ENCODE measurements around the gene NTN4. TPM values are rescaled to one million over a fixed set of nuclear protein-coding genes. Genes with fewer than 3 reads are reported as not detected.
"Not testable (repeated sequence)": the region's sequence is repeated elsewhere in the genome, so short reads cannot be mapped to it uniquely, and the experiment has no call there.

Gene NTN4
- total RNA-seq: not detected

DNA sequence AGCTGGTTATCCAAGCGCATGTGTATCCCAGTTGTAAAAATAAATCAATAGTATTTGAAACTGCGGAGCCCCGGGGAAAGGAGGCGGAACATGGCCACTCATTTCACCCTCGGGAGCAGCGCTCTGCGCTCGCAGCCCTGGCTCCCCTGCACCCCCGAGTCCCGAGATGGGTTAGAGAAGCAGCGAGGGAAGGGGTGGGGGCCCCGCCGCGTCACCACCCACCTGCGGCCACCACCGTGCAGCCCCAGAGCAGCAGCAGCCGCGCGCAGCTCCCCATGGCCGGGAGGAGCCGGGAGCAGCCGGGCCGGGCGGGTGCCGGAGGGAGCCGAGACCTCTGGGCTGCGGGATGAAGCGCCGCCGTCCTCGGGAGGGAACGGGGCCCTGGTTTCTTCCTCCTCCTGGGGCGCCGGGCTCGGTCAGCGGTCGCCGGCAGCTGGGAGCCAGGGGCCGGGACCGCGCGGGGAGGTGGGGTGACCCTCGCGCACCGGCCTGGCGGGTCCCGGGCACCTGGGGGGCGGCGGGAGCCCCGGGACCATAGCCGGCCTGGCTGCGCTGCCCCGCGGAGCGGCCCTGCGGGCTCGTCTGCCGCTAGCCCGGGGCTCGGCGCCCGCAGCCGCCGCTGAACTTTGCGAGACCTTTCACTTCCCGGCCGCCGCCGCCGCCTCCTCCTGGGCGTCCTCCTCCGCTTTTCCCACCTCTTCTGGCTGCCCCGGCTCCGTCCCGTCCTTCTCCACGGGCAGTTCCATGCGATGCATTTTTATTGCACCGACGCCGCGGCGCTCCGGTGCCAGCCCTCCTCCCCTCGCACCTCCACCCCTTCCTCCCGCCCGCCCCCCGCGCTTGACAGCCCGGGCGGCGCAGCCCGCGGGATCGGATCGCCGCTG, at the start of gene NTN4:
Gene NTN4 (minus strand): TSS at position 732 of the 884 bp plus-strand sequence. CDS start 455 bp downstream, at position 277.
- Mint-ChIP-seq H3K27ac (no peak within 1 kb of the TSS), H3K4me3 (peak within 1 kb of the TSS; percentile 67), H3K9me3 (ENCODE audit: low read depth) (no peaks in the 10 kb centered on the region), H3K4me1 (peaks cover 11% of the 10 kb centered on the region), H3K27me3 (peaks cover 83% of the 10 kb centered on the region), H3K36me3 (no peaks in the 10 kb centered on the region)
- CTCF ChIA-PET: no interaction called here
- DNase-seq (peak; percentile 45), ATAC-seq (peak; percentile 71)

DNA sequence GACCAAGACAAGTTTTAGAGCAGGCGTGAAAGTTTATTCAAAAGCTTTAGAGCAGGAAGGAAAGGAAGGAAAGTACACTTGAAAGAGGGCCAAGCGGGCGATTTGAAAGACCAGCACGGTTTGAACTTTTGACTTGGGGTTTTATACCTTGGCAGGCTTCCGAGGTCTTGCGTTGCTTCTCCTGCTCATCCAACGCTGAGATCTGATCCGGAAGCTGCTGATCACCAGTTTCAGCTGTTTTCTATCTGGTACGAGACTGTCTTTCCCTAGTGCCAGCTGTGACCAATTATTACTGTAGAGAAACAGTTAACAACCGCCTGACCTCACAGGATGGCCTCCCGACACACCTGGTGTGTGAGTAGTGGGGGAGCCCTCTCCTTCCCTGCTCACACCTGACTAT, 47.6 kb upstream of the NTN4 start:
- DNase-seq (no peak), ATAC-seq (no peak)
- peaks cover 2% of the 10 kb centered on the region for H3K4me1 Mint-ChIP-seq
- no peak overlapping the region for H3K4me3 Mint-ChIP-seq
- peaks cover 30% of the 10 kb centered on the region for H3K27me3 Mint-ChIP-seq
- H3K9me3 Mint-ChIP-seq (ENCODE audit: low read depth): no peaks in the 10 kb centered on the region
- no peaks in the 10 kb centered on the region for H3K36me3 Mint-ChIP-seq
- CTCF ChIA-PET: no interaction called here
- H3K27ac Mint-ChIP-seq: no peak overlapping the region

- H3K4me3 Mint-ChIP-seq: no peak overlapping the region
- CTCF ChIA-PET: no interaction called here
- DNase-seq (no peak), ATAC-seq (no peak)
- peaks cover 29% of the 10 kb centered on the region for H3K27me3 Mint-ChIP-seq
- H3K4me1 Mint-ChIP-seq: peaks cover 2% of the 10 kb centered on the region
- H3K36me3 Mint-ChIP-seq: no peaks in the 10 kb centered on the region
- no peak overlapping the region for H3K27ac Mint-ChIP-seq
- no peaks in the 10 kb centered on the region for H3K9me3 Mint-ChIP-seq (ENCODE audit: low read depth)
Measured at GRCh38 chr12:95837240-95838038, 46.9 kb upstream of the NTN4 start.

- CTCF ChIA-PET: no interaction called here
- Mint-ChIP-seq H3K27ac (no peak overlapping the region), H3K4me1 (peaks cover 2% of the 10 kb centered on the region)
Measured at GRCh38 chr12:95836630-95837239, 46.2 kb upstream of the NTN4 start.

DNA sequence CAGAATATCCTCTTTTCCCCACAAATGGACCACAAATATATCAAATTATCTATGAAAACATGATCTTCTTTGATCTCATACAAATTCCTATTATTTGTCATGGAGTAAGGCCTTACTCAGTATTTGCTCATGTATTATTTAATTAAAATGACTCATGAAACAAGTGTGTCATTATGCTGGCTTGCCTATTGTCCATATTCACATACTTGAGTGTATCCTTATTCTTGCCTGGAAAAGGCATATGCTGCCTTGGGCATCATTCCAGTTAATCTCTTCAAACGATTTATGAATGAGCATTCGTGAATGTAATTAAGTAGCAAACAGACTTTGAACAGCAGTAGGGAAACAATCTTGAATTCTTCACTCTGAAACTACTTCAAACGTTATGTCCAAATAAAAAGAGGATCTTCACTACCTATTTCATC, 45.6 kb upstream of the NTN4 start:
- Mint-ChIP-seq H3K4me1 (peaks cover 2% of the 10 kb centered on the region), H3K4me3 (no peak overlapping the region), H3K9me3 (ENCODE audit: low read depth) (no peaks in the 10 kb centered on the region), H3K36me3 (no peaks in the 10 kb centered on the region), H3K27me3 (peaks cover 34% of the 10 kb centered on the region), H3K27ac (no peak overlapping the region)
- CTCF ChIA-PET: no interaction called here
- ATAC-seq (no peak), DNase-seq (no peak)

More at GRCh38 chr12:95836630-95837239, 46.2 kb upstream of the NTN4 start:
- no peak for DNase-seq
- no peaks in the 10 kb centered on the region for H3K36me3 Mint-ChIP-seq
- no peaks in the 10 kb centered on the region for H3K9me3 Mint-ChIP-seq (ENCODE audit: low read depth)
- peaks cover 34% of the 10 kb centered on the region for H3K27me3 Mint-ChIP-seq
- H3K4me3 Mint-ChIP-seq: no peak overlapping the region
- ATAC-seq: no peak

DNA sequence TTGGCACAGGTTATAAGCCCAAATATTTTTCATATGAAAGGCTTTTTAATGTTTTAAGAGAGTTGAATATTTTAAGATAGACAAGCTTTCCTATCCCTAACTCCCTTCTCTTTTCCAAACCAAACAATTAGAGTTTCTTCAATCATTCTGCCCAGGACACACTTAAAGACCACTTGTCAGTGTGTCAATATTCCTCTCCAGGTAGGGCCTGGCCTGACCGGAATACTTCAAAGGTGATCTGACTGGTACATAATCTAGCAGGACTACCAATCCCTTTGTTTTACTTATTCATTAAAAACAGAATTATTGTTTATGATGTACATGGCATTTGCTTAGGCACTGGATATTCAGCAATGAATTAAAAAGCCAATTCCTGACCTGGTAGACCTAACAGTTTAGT, 44.0 kb upstream of the NTN4 start:
- no peak overlapping the region for H3K27ac Mint-ChIP-seq
- no peaks in the 10 kb centered on the region for H3K9me3 Mint-ChIP-seq (ENCODE audit: low read depth)
- H3K4me1 Mint-ChIP-seq: peaks cover 5% of the 10 kb centered on the region
- CTCF ChIA-PET: no interaction called here
- H3K27me3 Mint-ChIP-seq: peaks cover 46% of the 10 kb centered on the region
- H3K4me3 Mint-ChIP-seq: no peak overlapping the region
- no peaks in the 10 kb centered on the region for H3K36me3 Mint-ChIP-seq
- DNase-seq: no peak
- no peak for ATAC-seq

GRCh38 chr12:95830335-95831089, 39.9 kb upstream of the NTN4 start:
- Mint-ChIP-seq H3K27me3 (peaks cover 37% of the 10 kb centered on the region), H3K4me3 (no peak overlapping the region), H3K27ac (no peak overlapping the region), H3K36me3 (no peaks in the 10 kb centered on the region), H3K9me3 (ENCODE audit: low read depth) (no peaks in the 10 kb centered on the region), H3K4me1 (peaks cover 3% of the 10 kb centered on the region)
- CTCF ChIA-PET: no interaction called here
- ATAC-seq (no peak), DNase-seq (no peak)

GRCh38 chr12:95829395-95829794, 38.8 kb upstream of the NTN4 start:
- no peaks in the 10 kb centered on the region for H3K36me3 Mint-ChIP-seq
- ATAC-seq (no peak), DNase-seq (no peak)
- CTCF ChIA-PET: no interaction called here
- peaks cover 3% of the 10 kb centered on the region for H3K4me1 Mint-ChIP-seq
- no peak overlapping the region for H3K4me3 Mint-ChIP-seq
- H3K27me3 Mint-ChIP-seq: peaks cover 32% of the 10 kb centered on the region
- no peaks in the 10 kb centered on the region for H3K9me3 Mint-ChIP-seq (ENCODE audit: low read depth)
- no peak overlapping the region for H3K27ac Mint-ChIP-seq

- Mint-ChIP-seq H3K4me3 (no peak overlapping the region), H3K27me3 (peaks cover 29% of the 10 kb centered on the region), H3K36me3 (no peaks in the 10 kb centered on the region), H3K27ac (no peak overlapping the region), H3K9me3 (ENCODE audit: low read depth) (no peaks in the 10 kb centered on the region), H3K4me1 (no peaks in the 10 kb centered on the region)
- ATAC-seq (no peak), DNase-seq (no peak)
- CTCF ChIA-PET: no interaction called here
Measured at GRCh38 chr12:95820096-95820703, 29.6 kb upstream of the NTN4 start.

GRCh38 chr12:95815632-95816212, 25.2 kb upstream of the NTN4 start:
- no peaks in the 10 kb centered on the region for H3K36me3 Mint-ChIP-seq
- H3K4me1 Mint-ChIP-seq: no peaks in the 10 kb centered on the region
- DNase-seq (no peak), ATAC-seq (no peak)
- H3K27ac Mint-ChIP-seq: no peak overlapping the region
- CTCF ChIA-PET: interaction anchor here (0.7 kb wide), 1 partner anchor 216 kb away, joined by 3 read pairs; no protein-coding TSS in a partner anchor
- no peaks in the 10 kb centered on the region for H3K9me3 Mint-ChIP-seq (ENCODE audit: low read depth)
- H3K27me3 Mint-ChIP-seq: peaks cover 37% of the 10 kb centered on the region
- no peak overlapping the region for H3K4me3 Mint-ChIP-seq

GRCh38 chr12:95812155-95812554, 21.6 kb upstream of the NTN4 start:
- H3K4me3 Mint-ChIP-seq; CTCF ChIA-PET; H3K27ac Mint-ChIP-seq; H3K4me1 Mint-ChIP-seq; H3K36me3 Mint-ChIP-seq; H3K9me3 Mint-ChIP-seq (ENCODE audit: low read depth); DNase-seq; ATAC-seq: not testable (repeated sequence)
- peaks cover 31% of the 10 kb centered on the region for H3K27me3 Mint-ChIP-seq

- CTCF ChIA-PET: no interaction called here
- Mint-ChIP-seq H3K9me3 (ENCODE audit: low read depth) (no peaks in the 10 kb centered on the region), H3K4me3 (no peak overlapping the region), H3K27me3 (peaks cover 31% of the 10 kb centered on the region), H3K27ac (no peak overlapping the region), H3K36me3 (no peaks in the 10 kb centered on the region), H3K4me1 (peaks cover 9% of the 10 kb centered on the region)
- ATAC-seq (no peak), DNase-seq (no peak)
Measured at GRCh38 chr12:95810411-95810810, 19.8 kb upstream of the NTN4 start.
